H9 (cell line): Measurements from ENCODE around the gene PHF11. TPM values are rescaled to one million over a fixed set of nuclear protein-coding genes. Genes with fewer than 3 reads are reported as not detected.

ENCODE experiments used
- DNase-seq: peaks from one replicate; pipeline ENCODE4 v3.0.0-alpha.2; 2017
- H2AFZ ChIP-seq: one replicate; pipeline ENCODE4 v1.6.1; 2013; ENCODE audit warnings: mild to moderate bottlenecking, low read length, control low read depth, moderate library complexity
- H2AK5ac ChIP-seq: 2 replicates; pipeline ENCODE4 v1.6.1; 2013; ENCODE audit warnings: low read length, control low read depth, mixed read lengths; ENCODE audit not compliant: insufficient read length
- H2BK120ac ChIP-seq: one replicate; pipeline ENCODE4 v1.6.1; 2013; ENCODE audit warnings: low read depth, mild to moderate bottlenecking, low read length, control low read depth, inconsistent platforms; ENCODE audit not compliant: poor library complexity, severe bottlenecking
- H2BK12ac ChIP-seq: 2 replicates; pipeline ENCODE4 v1.6.1; 2013; ENCODE audit warnings: low read length, control low read depth, mixed read lengths, low read depth; ENCODE audit not compliant: insufficient read length
- H2BK15ac ChIP-seq: 2 replicates; pipeline ENCODE4 v1.6.1; 2013; ENCODE audit warnings: low read depth, low read length, control low read depth
- H2BK20ac ChIP-seq: one replicate; pipeline ENCODE4 v1.6.1; 2013; ENCODE audit warnings: low read depth, mild to moderate bottlenecking, low read length, control low read depth, inconsistent platforms; ENCODE audit not compliant: poor library complexity, severe bottlenecking
- H2BK5ac ChIP-seq: 2 replicates; pipeline ENCODE4 v1.6.1; 2013; ENCODE audit warnings: low read length, control low read depth, mixed read lengths; ENCODE audit not compliant: insufficient read length
- H3K14ac ChIP-seq: 2 replicates; pipeline ENCODE4 v1.6.1; 2013; ENCODE audit warnings: low read length, control low read depth; ENCODE audit not compliant: insufficient read depth
- H3K18ac ChIP-seq: 2 replicates; pipeline ENCODE4 v1.6.1; 2013; ENCODE audit warnings: low read depth, mild to moderate bottlenecking, mixed read lengths, low read length, control low read depth; ENCODE audit not compliant: insufficient read length
- H3K23ac ChIP-seq: 2 replicates; pipeline ENCODE4 v1.6.1; 2013; ENCODE audit warnings: low read length, control low read depth, mixed read lengths, low read depth; ENCODE audit not compliant: insufficient read length
- H3K23me2 ChIP-seq: 2 replicates; pipeline ENCODE4 v1.6.1; 2013; ENCODE audit warnings: low read depth, mild to moderate bottlenecking, mixed read lengths, low read length, control low read depth; ENCODE audit not compliant: insufficient read length, poor library complexity, severe bottlenecking
- H3K27ac ChIP-seq: 2 replicates; pipeline ENCODE4 v1.5.1; 2013; ENCODE audit warnings: low read length, control low read depth, mixed read lengths, low read depth; ENCODE audit not compliant: insufficient read length
- H3K27me3 ChIP-seq: 2 replicates; pipeline ENCODE4 v1.6.1; 2013; ENCODE audit warnings: low read length, control low read depth, inconsistent platforms; ENCODE audit not compliant: insufficient read depth
- H3K4ac ChIP-seq: 2 replicates; pipeline ENCODE4 v1.6.1; 2013; ENCODE audit warnings: low read depth, mild to moderate bottlenecking, control low read depth, inconsistent platforms, low read length, moderate library complexity
- H3K4me1 ChIP-seq: 2 replicates; pipeline ENCODE4 v1.6.1; 2013; ENCODE audit warnings: low read length, control low read depth, inconsistent platforms; ENCODE audit not compliant: insufficient read depth
- H3K4me2 ChIP-seq: 2 replicates; pipeline ENCODE4 v1.6.1; 2013; ENCODE audit warnings: low read length, control low read depth, mixed read lengths; ENCODE audit not compliant: insufficient read length, insufficient read depth
- H3K56ac ChIP-seq: 2 replicates; pipeline ENCODE4 v1.6.1; 2013; ENCODE audit warnings: low read depth, mild to moderate bottlenecking, mixed read lengths, low read length, control low read depth; ENCODE audit not compliant: insufficient read length
- H3K79me1 ChIP-seq: 2 replicates; pipeline ENCODE4 v1.6.1; 2013; ENCODE audit warnings: low read depth, mild to moderate bottlenecking, moderate library complexity, low read length, control low read depth, inconsistent platforms; ENCODE audit not compliant: insufficient read depth, poor library complexity, severe bottlenecking
- H3K79me2 ChIP-seq: 2 replicates; pipeline ENCODE4 v1.6.1; 2013; ENCODE audit warnings: low read length, control low read depth, inconsistent platforms; ENCODE audit not compliant: insufficient read depth
- H3K9ac ChIP-seq: 2 replicates; pipeline ENCODE4 v1.6.1; 2013; ENCODE audit warnings: low read length, control low read depth, mixed read lengths; ENCODE audit not compliant: insufficient read length; ENCODE audit errors: extremely low read depth
- H3K9me3 ChIP-seq: one replicate; pipeline ENCODE4 v1.6.1; 2013; ENCODE audit warnings: low read depth, low read length, inconsistent platforms; ENCODE audit not compliant: control insufficient read depth
- H3T11ph ChIP-seq: one replicate; pipeline ENCODE4 v1.6.1; 2013; ENCODE audit warnings: mild to moderate bottlenecking, low read length, control low read depth, inconsistent platforms
- H4K20me1 ChIP-seq: one replicate; pipeline ENCODE4 v1.6.1; 2013; ENCODE audit not compliant: control insufficient read depth, insufficient read length, insufficient read depth
- H4K5ac ChIP-seq: 2 replicates; pipeline ENCODE4 v1.6.1; 2013; ENCODE audit warnings: low read depth, mild to moderate bottlenecking, mixed read lengths, low read length, control low read depth; ENCODE audit not compliant: insufficient read length
- H4K8ac ChIP-seq: replicated peaks from 2 replicates; pipeline ENCODE4 v1.6.1; 2013; ENCODE audit warnings: low read length, control low read depth, mixed read lengths, low read depth; ENCODE audit not compliant: insufficient read length
- H4K91ac ChIP-seq: 2 replicates; pipeline ENCODE4 v1.6.1; 2013; ENCODE audit warnings: low read depth, mild to moderate bottlenecking, moderate library complexity, mixed read lengths, low read length, control low read depth; ENCODE audit not compliant: insufficient read length
- H3K27ac Mint-ChIP-seq, 3 experiments: 2 replicates in 2 of 3; 3 replicates in 1 of 3; pipeline ENCODE4 v1.8.0; 2020 to 2021; ENCODE audit warnings: mixed read lengths in 3 of 3, mild to moderate bottlenecking in 1 of 3, moderate library complexity in 1 of 3
- H3K27me3 Mint-ChIP-seq: 2 replicates; pipeline ENCODE4 v1.8.0; 2021; ENCODE audit warnings: low read depth, mild to moderate bottlenecking, moderate library complexity, mixed read lengths
- H3K36me3 Mint-ChIP-seq, 3 experiments: 2 replicates in 2 of 3; 3 replicates in 1 of 3; pipeline ENCODE4 v1.8.0; 2020 to 2021; ENCODE audit warnings: low read depth in 3 of 3, mixed read lengths in 3 of 3; ENCODE audit not compliant: insufficient read depth in 1 of 3
- H3K4me1 Mint-ChIP-seq, 2 experiments: 2 replicates each; pipeline ENCODE4 v1.8.0; 2020; ENCODE audit warnings: mixed read lengths in 2 of 2
- H3K4me3 Mint-ChIP-seq, 2 experiments: 2 replicates in 1 of 2; 3 replicates in 1 of 2; pipeline ENCODE4 v1.8.0; 2020 to 2021; ENCODE audit warnings: mild to moderate bottlenecking in 2 of 2, mixed read lengths in 2 of 2, moderate library complexity in 1 of 2
- H3K9me3 Mint-ChIP-seq, 2 experiments: 2 replicates in 1 of 2; 3 replicates in 1 of 2; pipeline ENCODE4 v1.8.0; 2020; ENCODE audit warnings: mild to moderate bottlenecking in 2 of 2, mixed read lengths in 2 of 2, moderate library complexity in 1 of 2
- CTCF ChIP-seq: fragments of 200-600 bp; sonication (generic); conservative IDR thresholded peaks from 3 replicates; pipeline ENCODE4 v1.8.0; 2021; ENCODE audit warnings: antibody characterized with exemption, mild to moderate bottlenecking
- WGBS: extraction: QIAGEN DNeasy Blood & Tissue Kit; methylation state at CpG from one replicate; pipeline ENCODE4 v1.1.7; 2013; ENCODE audit warnings: missing lambda C conversion rate, low lambda C conversion rate, mixed read lengths; ENCODE audit not compliant: insufficient read length; ENCODE audit errors: extremely low coverage; 5-methylcytosine and 5-hydroxymethylcytosine counted together
- total RNA-seq: library from RNA; stranded (reverse); gene quantifications from 2 replicates; pipeline ENCODE4 v1.2.1, GENCODE V29; 2021

PHF11 gene
- total RNA-seq, 1 experiment from 2014 or later = 13.5 TPM

- DNase-seq = no peak
- Histone ChIP-seq H4K20me1 (no peaks in the 10 kb centered on the region), H3K14ac (no peak overlapping the region), H3K9ac (no peak overlapping the region), H3K79me2 (no peaks in the 10 kb centered on the region), H2BK120ac (no peak overlapping the region), H3K79me1 (peaks cover 4% of the 10 kb centered on the region), H3K18ac (no peak overlapping the region), H2BK20ac (no peak overlapping the region), H2BK15ac (no peak overlapping the region), H2BK12ac (no peak overlapping the region), H3K9me3 (no peaks in the 10 kb centered on the region), H4K8ac (no peak overlapping the region), H3T11ph (no peak overlapping the region), H3K4ac (no peak overlapping the region), H3K56ac (no peak overlapping the region), H3K23me2 (no peaks in the 10 kb centered on the region), H2AK5ac (no peak overlapping the region), H3K4me2 (no peak overlapping the region), H4K5ac (no peak overlapping the region), H2AFZ (no peak overlapping the region), H3K4me1 (no peaks in the 10 kb centered on the region), H3K27me3 (no peaks in the 10 kb centered on the region), H2BK5ac (no peak overlapping the region), H3K27ac (no peak overlapping the region), H4K91ac (no peak overlapping the region), H3K23ac (no peak overlapping the region)
- H3K4me3 Mint-ChIP-seq = no peak overlapping the region
- peaks cover 15 to 66% (median 29%) of the 10 kb centered on the region in 3 experiments; a peak in 6 of 7 replicates for H3K36me3 Mint-ChIP-seq
- WGBS = no CpG with 5 or more reads among the region's 9 CpGs
- no peak overlapping the region for H3K27ac Mint-ChIP-seq
- H3K27me3 Mint-ChIP-seq = no peaks in the 10 kb centered on the region
- H3K4me1 Mint-ChIP-seq = no peaks in the 10 kb centered on the region
- TF ChIP-seq CTCF = no peak
- no peaks in the 10 kb centered on the region for H3K9me3 Mint-ChIP-seq
These were observed 50.8 kb downstream of the PHF11 start for GRCh38 chr13:49546561-49546960.
